ENCODE measurements around the gene HOXB7.

DNA sequence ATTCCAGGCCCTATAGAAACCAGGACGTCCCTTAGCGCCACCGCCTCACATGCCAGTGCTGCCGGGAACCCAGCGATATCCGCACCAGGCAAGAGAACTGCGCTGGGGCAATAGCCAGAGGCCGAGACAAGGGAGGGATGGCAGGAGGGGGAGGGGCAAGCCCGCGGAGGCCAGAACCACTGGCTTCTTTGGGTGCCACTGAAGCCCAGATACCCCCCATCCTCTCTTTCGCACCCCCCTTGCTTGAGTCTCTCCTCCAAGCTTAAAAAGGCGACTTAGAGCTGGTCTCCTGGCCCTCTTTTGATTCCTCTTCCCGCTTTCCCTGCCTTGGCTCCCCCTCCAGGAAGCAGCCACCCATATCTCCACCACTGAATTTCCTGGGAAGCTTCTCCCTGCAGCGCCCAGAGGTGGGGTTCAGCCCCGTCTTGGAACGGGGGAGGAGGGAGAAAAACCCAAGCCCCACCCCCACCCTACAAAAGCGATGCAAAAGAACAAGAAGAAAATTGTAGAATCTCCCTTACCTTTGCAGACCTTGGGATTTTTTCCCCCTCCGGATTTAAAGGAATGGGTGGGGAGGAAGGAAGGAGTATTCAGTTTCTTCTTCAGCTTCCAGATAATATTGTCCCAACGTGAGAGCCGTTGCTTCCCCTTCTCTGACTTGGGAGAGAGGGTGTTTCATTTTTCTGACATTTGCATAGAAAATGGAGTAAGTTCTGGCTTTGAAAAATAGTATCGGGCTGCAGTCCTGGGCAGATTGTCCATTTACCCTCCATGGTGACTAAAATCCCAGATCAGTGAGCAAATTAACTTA lies 6.7 kb downstream of the HOXB7 start:
- TF ChIP-seq, protein P1, sequence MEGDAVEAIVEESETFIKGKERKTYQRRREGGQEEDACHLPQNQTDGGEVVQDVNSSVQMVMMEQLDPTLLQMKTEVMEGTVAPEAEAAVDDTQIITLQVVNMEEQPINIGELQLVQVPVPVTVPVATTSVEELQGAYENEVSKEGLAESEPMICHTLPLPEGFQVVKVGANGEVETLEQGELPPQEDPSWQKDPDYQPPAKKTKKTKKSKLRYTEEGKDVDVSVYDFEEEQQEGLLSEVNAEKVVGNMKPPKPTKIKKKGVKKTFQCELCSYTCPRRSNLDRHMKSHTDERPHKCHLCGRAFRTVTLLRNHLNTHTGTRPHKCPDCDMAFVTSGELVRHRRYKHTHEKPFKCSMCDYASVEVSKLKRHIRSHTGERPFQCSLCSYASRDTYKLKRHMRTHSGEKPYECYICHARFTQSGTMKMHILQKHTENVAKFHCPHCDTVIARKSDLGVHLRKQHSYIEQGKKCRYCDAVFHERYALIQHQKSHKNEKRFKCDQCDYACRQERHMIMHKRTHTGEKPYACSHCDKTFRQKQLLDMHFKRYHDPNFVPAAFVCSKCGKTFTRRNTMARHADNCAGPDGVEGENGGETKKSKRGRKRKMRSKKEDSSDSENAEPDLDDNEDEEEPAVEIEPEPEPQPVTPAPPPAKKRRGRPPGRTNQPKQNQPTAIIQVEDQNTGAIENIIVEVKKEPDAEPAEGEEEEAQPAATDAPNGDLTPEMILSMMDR (IDR thresholded peaks at IDR 0.05): no peak
- no peak for TF ChIP-seq POLR2A (IDR thresholded peaks at IDR 0.05)
